Measurements from ENCODE around the gene CTAG1B.

The CTAG1B gene

DNA sequence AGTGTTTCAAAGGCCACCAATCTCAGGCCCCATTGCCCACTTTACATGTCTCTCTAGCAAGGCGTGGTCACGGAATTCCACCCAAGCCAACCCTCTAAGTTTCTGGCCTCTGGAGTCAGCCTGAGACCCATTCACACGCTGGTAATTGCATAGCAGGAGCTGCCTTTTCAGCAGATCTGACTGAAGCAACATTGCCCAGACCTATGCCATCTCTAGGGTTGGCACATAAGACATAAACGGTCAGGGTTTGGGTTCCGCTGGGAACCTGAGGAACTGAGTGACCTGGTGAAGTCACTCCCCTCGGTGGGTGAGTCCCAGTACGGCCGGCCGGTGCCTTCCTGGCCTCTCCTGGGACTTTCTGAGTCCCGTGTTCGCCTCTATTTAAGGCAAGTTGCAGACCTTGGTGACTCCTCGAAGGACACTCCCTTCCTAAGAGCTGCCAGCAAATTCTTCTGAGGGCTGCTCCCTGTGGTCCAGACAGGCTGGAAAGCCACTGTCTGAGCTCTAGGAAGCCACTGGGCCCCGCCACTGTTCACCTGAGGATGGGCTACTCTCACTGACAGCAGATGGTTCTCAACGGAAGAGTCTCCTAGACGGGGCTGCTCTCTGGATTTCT lies 18.2 kb downstream of the CTAG1B start:
- Histone ChIP-seq H3K79me2 (ENCODE audit: insufficient read depth, low read depth) (no peaks in the 10 kb centered on the region), H3K27me3 (ENCODE audit: insufficient read depth, low read depth) (no peaks in the 10 kb centered on the region), H3K36me3 (ENCODE audit: insufficient read depth) (no peaks in the 10 kb centered on the region), H3K4me2 (no peak overlapping the region), H3K9ac (no peak overlapping the region), H3K4me3 (IDR thresholded peaks at IDR 0.05; ENCODE audit: insufficient read depth, low read depth, low read length) (no peak overlapping the region), H3K27ac (no peak overlapping the region), H2AFZ (ENCODE audit: low read depth) (no peak overlapping the region), H3K4me1 (ENCODE audit: low read depth, poor library complexity, severe bottlenecking) (no peaks in the 10 kb centered on the region), H4K20me1 (ENCODE audit: insufficient read depth) (no peaks in the 10 kb centered on the region)
- no peak for TF ChIP-seq CTCF (conservative IDR thresholded peaks at IDR 0.05; ENCODE audit: low read depth, low read length)

GRCh38 chrX:154599531-154599930 lies 19.6 kb downstream of the CTAG1B start:
- no peak overlapping the region for H2AFZ ChIP-seq (ENCODE audit: low read depth)

DNA sequence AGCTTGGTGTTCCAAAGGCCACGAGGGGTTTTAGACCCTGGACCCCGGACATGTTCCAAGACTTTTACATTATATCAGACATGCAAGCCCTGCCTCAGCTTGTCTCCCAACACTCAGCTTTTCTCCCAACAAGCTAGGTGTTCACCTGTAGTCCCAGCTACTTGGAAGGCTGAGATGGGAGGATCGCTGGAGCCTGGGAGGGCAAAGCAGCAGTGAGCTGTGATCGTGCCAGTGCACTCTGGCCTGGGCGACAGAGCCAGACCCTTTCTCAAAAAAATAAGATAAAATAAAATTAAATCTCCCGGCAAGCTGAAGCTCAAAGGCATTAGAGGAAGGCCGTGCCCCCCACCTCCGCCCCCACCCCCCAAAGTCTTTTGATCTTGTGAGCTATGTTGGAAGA lies 20.4 kb downstream of the CTAG1B start:
- Histone ChIP-seq H3K4me2 (no peak overlapping the region), H3K27ac (no peak overlapping the region), H3K4me3 (IDR thresholded peaks at IDR 0.05; ENCODE audit: insufficient read depth, low read depth, low read length) (no peak overlapping the region), H3K27me3 (ENCODE audit: insufficient read depth, low read depth) (peaks cover 3% of the 10 kb centered on the region; the same call in 1 of the 2 replicates), H3K36me3 (ENCODE audit: insufficient read depth) (no peaks in the 10 kb centered on the region), H3K9ac (no peak overlapping the region), H3K4me1 (ENCODE audit: low read depth, poor library complexity, severe bottlenecking) (no peaks in the 10 kb centered on the region), H2AFZ (ENCODE audit: low read depth) (no peak overlapping the region), H4K20me1 (ENCODE audit: insufficient read depth) (no peaks in the 10 kb centered on the region), H3K79me2 (ENCODE audit: insufficient read depth, low read depth) (no peaks in the 10 kb centered on the region)
- TF ChIP-seq CTCF (conservative IDR thresholded peaks at IDR 0.05; ENCODE audit: low read depth, low read length), result no peak

More at GRCh38 chrX:154599531-154599930, 19.6 kb downstream of the CTAG1B start:
- no peak overlapping the region for H3K4me3 ChIP-seq (IDR thresholded peaks at IDR 0.05; ENCODE audit: insufficient read depth, low read depth, low read length)
- H3K27me3 ChIP-seq (ENCODE audit: insufficient read depth, low read depth), result 0 out of 2 replicates have a peak, but pooled peaks cover 3% of the 10 kb centered on the region
- no peaks in the 10 kb centered on the region for H3K36me3 ChIP-seq (ENCODE audit: insufficient read depth)
- no peak overlapping the region for H3K27ac ChIP-seq
- H4K20me1 ChIP-seq (ENCODE audit: insufficient read depth), result no peaks in the 10 kb centered on the region
- H3K79me2 ChIP-seq (ENCODE audit: insufficient read depth, low read depth), result no peaks in the 10 kb centered on the region
- no peak overlapping the region for H3K9ac ChIP-seq
- no peak for TF ChIP-seq CTCF (conservative IDR thresholded peaks at IDR 0.05; ENCODE audit: low read depth, low read length)
- no peaks in the 10 kb centered on the region for H3K4me1 ChIP-seq (ENCODE audit: low read depth, poor library complexity, severe bottlenecking)
- no peak overlapping the region for H3K4me2 ChIP-seq

GRCh38 chrX:154597221-154597620 lies 21.9 kb downstream of the CTAG1B start:
- Histone ChIP-seq H3K27ac (no peak overlapping the region), H2AFZ (ENCODE audit: low read depth) (no peak overlapping the region), H3K4me2 (no peak overlapping the region), H3K36me3 (ENCODE audit: insufficient read depth) (no peaks in the 10 kb centered on the region), H3K4me3 (IDR thresholded peaks at IDR 0.05; ENCODE audit: insufficient read depth, low read depth, low read length) (no peak overlapping the region), H3K4me1 (ENCODE audit: low read depth, poor library complexity, severe bottlenecking) (no peaks in the 10 kb centered on the region), H3K79me2 (ENCODE audit: insufficient read depth, low read depth) (no peaks in the 10 kb centered on the region), H4K20me1 (ENCODE audit: insufficient read depth) (no peaks in the 10 kb centered on the region), H3K9ac (no peak overlapping the region), H3K27me3 (ENCODE audit: insufficient read depth, low read depth) (peaks cover 3% of the 10 kb centered on the region; the same call in 1 of the 2 replicates)
- no peak for TF ChIP-seq CTCF (conservative IDR thresholded peaks at IDR 0.05; ENCODE audit: low read depth, low read length)

All from KMS-11 (cell line).